IMR-90 (cell line): ENCODE results near the gene MAN2A2. TPM values are rescaled to one million over a fixed set of nuclear protein-coding genes. Genes with fewer than 3 reads are reported as not detected.

Experiments used
- ATAC-seq: fragments of 200-7000 bp; cut with Tn5 transposase; 2 replicates; pipeline ENCODE4 v1.9.1; 2020; ENCODE audit warnings: low read depth, mild to moderate bottlenecking, moderate library complexity
- BruUV-seq: library from RNA; stranded (reverse); fragments of 400-500 nt; replicated peaks from 2 replicates; lab custom pipeline; 2021; lab: Mats Ljungman, UMichigan
- CTCF ChIA-PET: fragments of 300-600 bp; formaldehyde crosslinking; extraction: SDS; loops from one replicate; lab custom pipeline; 2021; ENCODE audit warnings: antibody characterized with exemption; lab: Yijun Ruan, JAX
- POLR2A ChIA-PET: fragments of 300-600 bp; sonication (Branson Sonifier 250); formaldehyde crosslinking; loops from one replicate; lab custom pipeline; 2022; ENCODE audit warnings: antibody characterized with exemption; ENCODE audit not compliant: unreplicated experiment; lab: Charles Lee
- DNase-seq: peaks from one replicate; pipeline ENCODE4 v3.0.0; 2013
- H2AFZ ChIP-seq: replicated peaks from 2 replicates; pipeline ENCODE3; 2013; ENCODE audit warnings: low read length, mild to moderate bottlenecking; ENCODE audit not compliant: poor library complexity
- H2AK5ac ChIP-seq: 2 replicates; pipeline ENCODE4 v1.6.1; 2013; ENCODE audit warnings: low read depth, low read length, inconsistent platforms
- H2AK9ac ChIP-seq: replicated peaks from 2 replicates; pipeline ENCODE3; 2013; ENCODE audit warnings: mild to moderate bottlenecking, low read depth, low read length, moderate library complexity; ENCODE audit not compliant: poor library complexity
- H2BK120ac ChIP-seq: 2 replicates; pipeline ENCODE4 v1.6.1; 2013; ENCODE audit warnings: low read depth, low read length, inconsistent platforms
- H2BK15ac ChIP-seq: 3 replicates; pipeline ENCODE4 v1.6.1; 2013; ENCODE audit warnings: low read depth, low read length, inconsistent platforms
- H2BK20ac ChIP-seq: 2 replicates; pipeline ENCODE4 v1.6.1; 2013; ENCODE audit warnings: low read depth, mild to moderate bottlenecking, inconsistent platforms, low read length, moderate library complexity
- H2BK5ac ChIP-seq: 2 replicates; pipeline ENCODE4 v1.6.1; 2013; ENCODE audit warnings: mild to moderate bottlenecking, low read depth, low read length, inconsistent platforms; ENCODE audit not compliant: poor library complexity, severe bottlenecking
- H3K14ac ChIP-seq: replicated peaks from 2 replicates; pipeline ENCODE4 v1.6.1; 2013; ENCODE audit warnings: low read depth, low read length, inconsistent platforms
- H3K18ac ChIP-seq: 2 replicates; pipeline ENCODE4 v1.6.1; 2013; ENCODE audit warnings: low read depth, low read length, control low read depth
- H3K23ac ChIP-seq: 2 replicates; pipeline ENCODE4 v1.6.1; 2013; ENCODE audit warnings: low read depth, low read length, inconsistent platforms
- H3K27ac ChIP-seq: 2 replicates; pipeline ENCODE4 v1.5.1; 2013; ENCODE audit warnings: mild to moderate bottlenecking, control low read depth, low read length; ENCODE audit not compliant: insufficient read depth
- H3K27me3 ChIP-seq: 2 replicates; pipeline ENCODE4 v1.6.1; 2013; ENCODE audit warnings: low read length; ENCODE audit not compliant: control insufficient read depth, insufficient read depth
- H3K36me3 ChIP-seq: 2 replicates; pipeline ENCODE4 v1.6.1; 2013; ENCODE audit warnings: low read length, mixed read lengths; ENCODE audit not compliant: control insufficient read depth, insufficient read depth
- H3K4ac ChIP-seq: 2 replicates; pipeline ENCODE4 v1.6.1; 2013; ENCODE audit warnings: low read depth, low read length, inconsistent platforms
- H3K4me1 ChIP-seq: 2 replicates; pipeline ENCODE4 v1.6.1; 2013; ENCODE audit warnings: low read length, mixed read lengths; ENCODE audit not compliant: control insufficient read depth, insufficient read depth
- H3K4me2 ChIP-seq: 2 replicates; pipeline ENCODE4 v1.6.1; 2013; ENCODE audit warnings: low read depth, mild to moderate bottlenecking, control low read depth, low read length, moderate library complexity
- H3K4me3 ChIP-seq: 2 replicates; pipeline ENCODE4 v1.5.1; 2013; ENCODE audit warnings: low read depth, mild to moderate bottlenecking, control low read depth, low read length, moderate library complexity; ENCODE audit not compliant: insufficient read depth
- H3K56ac ChIP-seq: 2 replicates; pipeline ENCODE4 v1.6.1; 2013; ENCODE audit warnings: low read length, inconsistent platforms; ENCODE audit not compliant: insufficient read depth; ENCODE audit errors: extremely low read depth
- H3K79me1 ChIP-seq, 2 experiments: 2 replicates each; pipeline ENCODE4 v1.6.1; 2013; ENCODE audit warnings: low read length in 2 of 2, inconsistent platforms in 1 of 2, low read depth in 1 of 2
- H3K9ac ChIP-seq: 2 replicates; pipeline ENCODE4 v1.6.1; 2013; ENCODE audit warnings: low read depth, low read length, control low read depth
- H3K9me1 ChIP-seq: 2 replicates; pipeline ENCODE4 v1.6.1; 2013; ENCODE audit warnings: low read length, inconsistent platforms; ENCODE audit not compliant: insufficient read depth
- H3K9me3 ChIP-seq: 2 replicates; pipeline ENCODE4 v1.6.1; 2013; ENCODE audit warnings: low read length; ENCODE audit not compliant: control insufficient read depth, insufficient read depth
- H4K20me1 ChIP-seq: 2 replicates; pipeline ENCODE4 v1.6.1; 2013; ENCODE audit warnings: low read length, inconsistent platforms; ENCODE audit not compliant: insufficient read depth
- H4K5ac ChIP-seq: 2 replicates; pipeline ENCODE4 v1.6.1; 2013; ENCODE audit warnings: mild to moderate bottlenecking, low read depth, low read length, control low read depth
- H4K8ac ChIP-seq, 2 experiments: 2 replicates each; pipeline ENCODE4 v1.6.1; 2013; ENCODE audit warnings: low read depth in 2 of 2, low read length in 2 of 2, control low read depth in 1 of 2, inconsistent platforms in 1 of 2
- H4K91ac ChIP-seq: 2 replicates; pipeline ENCODE4 v1.6.1; 2013; ENCODE audit warnings: low read depth, low read length, inconsistent platforms; ENCODE audit not compliant: insufficient read depth
- POLR2A ChIP-seq: IDR thresholded peaks from 2 replicates; pipeline ENCODE4 v1.6.1; 2012; ENCODE audit warnings: mild to moderate bottlenecking, low read depth, low read length
- WGBS, 2 experiments: methylation state at CpG; one replicate each; pipeline versions ENCODE4 v1.1.5 to v1.1.7; 2013; ENCODE audit warnings: missing lambda C conversion rate in 2 of 2; ENCODE audit not compliant: insufficient read length in 1 of 2; ENCODE audit errors: extremely low coverage in 2 of 2; 5-methylcytosine and 5-hydroxymethylcytosine counted together
- dilution Hi-C: fragments of 300-500 bp; cut with HindIII; formaldehyde crosslinking; loops from one replicate; pipeline ENCODE4 v1.14.3; 2018; ENCODE audit warnings: low sequenced_read_pairs; ENCODE audit not compliant: unreplicated experiment
- in situ Hi-C: fragments of 300-500 bp; cut with MboI; formaldehyde crosslinking; loops from 3 replicates; pipeline ENCODE4 v1.14.3; 2019; ENCODE audit warnings: low sequenced_read_pairs, inconsistent platforms, mixed read lengths
- intact Hi-C: fragments of 100-400 bp; cut with micrococcal nuclease; formaldehyde crosslinking; loops from 2 replicates; pipeline ENCODE4 v1.10.0; 2022
- polyA plus RNA-seq, 3 experiments: library from polyadenylated mRNA; depleted of rRNA; stranded (reverse); fragments of >200 nt; gene quantifications; 2 replicates each; pipeline ENCODE4 v1.2.3, GENCODE V29; 2012; ENCODE audit warnings: low replicate concordance in 1 of 3
- total RNA-seq: library from RNA; depleted of rRNA; stranded (reverse); fragments of >200 nt; gene quantifications from 2 replicates; pipeline ENCODE4 v1.2.3, GENCODE V29; 2012
- TF ChIP-seq, protein P1 (sequence below): conservative IDR thresholded peaks from 2 replicates; pipeline ENCODE4 v1.5.1; 2012; ENCODE audit warnings: mild to moderate bottlenecking, low read depth, low read length, improper control_type of control experiment

The MAN2A2 gene
- total and polyA plus RNA-seq, 2 of the 4 experiments (the other 2 are of a cell fraction): 3.4 to 52.5 TPM

DNA sequence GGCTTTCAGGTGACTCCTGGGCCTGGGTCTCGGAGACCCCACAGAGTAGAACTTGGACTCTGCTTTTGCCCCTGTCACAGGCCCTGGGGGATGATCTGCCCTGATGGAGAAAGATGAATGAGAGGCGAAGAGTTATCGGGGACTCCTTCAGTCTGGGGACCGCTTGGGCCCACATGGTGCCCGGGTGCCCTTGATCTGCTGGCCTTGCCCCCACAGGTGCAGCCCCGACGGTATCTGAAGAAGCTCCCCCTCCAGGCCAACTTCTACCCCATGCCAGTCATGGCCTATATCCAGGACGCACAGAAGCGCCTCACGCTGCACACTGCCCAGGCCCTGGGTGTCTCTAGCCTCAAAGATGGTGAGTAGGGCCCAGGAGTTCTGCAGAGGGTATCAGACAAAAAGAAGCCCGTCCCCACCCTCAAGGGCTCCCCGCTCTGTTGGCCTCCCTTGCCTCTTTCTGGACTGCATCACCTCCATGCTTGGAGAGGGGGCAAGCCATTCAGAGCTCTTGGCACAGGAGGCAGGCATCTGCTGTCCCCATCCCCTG, 10.4 kb downstream of the MAN2A2 start:
- Histone ChIP-seq H3K4me2 (no peak overlapping the region), H3K27ac (no peak overlapping the region), H3K23ac (no peak overlapping the region), H2AK5ac (no peak overlapping the region), H3K4me1 (peaks cover 10% of the 10 kb centered on the region; the same call in 1 of the 2 replicates), H3K4me3 (no peak overlapping the region), H3K36me3 (peaks cover 46% of the 10 kb centered on the region), H3K79me1 (no peaks in the 10 kb centered on the region), H4K91ac (no peak overlapping the region), H3K56ac (no peak overlapping the region), H2BK15ac (no peak overlapping the region), H3K9me1 (peaks cover 3% of the 10 kb centered on the region; the same call in 1 of the 2 replicates), H3K27me3 (no peaks in the 10 kb centered on the region), H3K14ac (no peak overlapping the region), H3K4ac (no peak overlapping the region), H4K20me1 (no peaks in the 10 kb centered on the region), H4K8ac (no peak overlapping the region), H2BK20ac (no peak overlapping the region), H3K18ac (no peak overlapping the region), H4K5ac (no peak overlapping the region), H2AK9ac (no peak overlapping the region), H3K9ac (no peak overlapping the region), H3K9me3 (no peaks in the 10 kb centered on the region), H2AFZ (no peak overlapping the region), H2BK120ac (no peak overlapping the region), H2BK5ac (no peak overlapping the region)
- intact Hi-C loops (no loop called here), in situ Hi-C loops (no loop called here), dilution Hi-C loops (no loop called here)
- WGBS, 2 experiments: 93% methylated on average over 3 of the region's 12 CpGs; no CpG with 5 or more reads in 1 of the 2 experiments
- ChIA-PET POLR2A (interaction anchor here (0.6 kb wide), 1 partner anchor 473 kb away, joined by 3 read pairs; no protein-coding TSS in a partner anchor), CTCF (no interaction called here)
- DNase-seq (no peak), ATAC-seq (no peak)
- TF ChIP-seq, protein P1, sequence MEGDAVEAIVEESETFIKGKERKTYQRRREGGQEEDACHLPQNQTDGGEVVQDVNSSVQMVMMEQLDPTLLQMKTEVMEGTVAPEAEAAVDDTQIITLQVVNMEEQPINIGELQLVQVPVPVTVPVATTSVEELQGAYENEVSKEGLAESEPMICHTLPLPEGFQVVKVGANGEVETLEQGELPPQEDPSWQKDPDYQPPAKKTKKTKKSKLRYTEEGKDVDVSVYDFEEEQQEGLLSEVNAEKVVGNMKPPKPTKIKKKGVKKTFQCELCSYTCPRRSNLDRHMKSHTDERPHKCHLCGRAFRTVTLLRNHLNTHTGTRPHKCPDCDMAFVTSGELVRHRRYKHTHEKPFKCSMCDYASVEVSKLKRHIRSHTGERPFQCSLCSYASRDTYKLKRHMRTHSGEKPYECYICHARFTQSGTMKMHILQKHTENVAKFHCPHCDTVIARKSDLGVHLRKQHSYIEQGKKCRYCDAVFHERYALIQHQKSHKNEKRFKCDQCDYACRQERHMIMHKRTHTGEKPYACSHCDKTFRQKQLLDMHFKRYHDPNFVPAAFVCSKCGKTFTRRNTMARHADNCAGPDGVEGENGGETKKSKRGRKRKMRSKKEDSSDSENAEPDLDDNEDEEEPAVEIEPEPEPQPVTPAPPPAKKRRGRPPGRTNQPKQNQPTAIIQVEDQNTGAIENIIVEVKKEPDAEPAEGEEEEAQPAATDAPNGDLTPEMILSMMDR: no peak
- no peak for TF ChIP-seq POLR2A
- no TSS peak for BruUV-seq
